Stimulated activated CD4-positive, alpha-beta T cell treated with anti-CD3 and anti-CD28 coated beads, Interleukin-15, amount 100 ng/mL, for 24 hours (primary cell): Measurements from ENCODE around the gene MACROD2.

Experiments used
- DNase-seq: peaks from one replicate; pipeline ENCODE4 v3.0.0-alpha.2; 2020

Gene MACROD2

DNA sequence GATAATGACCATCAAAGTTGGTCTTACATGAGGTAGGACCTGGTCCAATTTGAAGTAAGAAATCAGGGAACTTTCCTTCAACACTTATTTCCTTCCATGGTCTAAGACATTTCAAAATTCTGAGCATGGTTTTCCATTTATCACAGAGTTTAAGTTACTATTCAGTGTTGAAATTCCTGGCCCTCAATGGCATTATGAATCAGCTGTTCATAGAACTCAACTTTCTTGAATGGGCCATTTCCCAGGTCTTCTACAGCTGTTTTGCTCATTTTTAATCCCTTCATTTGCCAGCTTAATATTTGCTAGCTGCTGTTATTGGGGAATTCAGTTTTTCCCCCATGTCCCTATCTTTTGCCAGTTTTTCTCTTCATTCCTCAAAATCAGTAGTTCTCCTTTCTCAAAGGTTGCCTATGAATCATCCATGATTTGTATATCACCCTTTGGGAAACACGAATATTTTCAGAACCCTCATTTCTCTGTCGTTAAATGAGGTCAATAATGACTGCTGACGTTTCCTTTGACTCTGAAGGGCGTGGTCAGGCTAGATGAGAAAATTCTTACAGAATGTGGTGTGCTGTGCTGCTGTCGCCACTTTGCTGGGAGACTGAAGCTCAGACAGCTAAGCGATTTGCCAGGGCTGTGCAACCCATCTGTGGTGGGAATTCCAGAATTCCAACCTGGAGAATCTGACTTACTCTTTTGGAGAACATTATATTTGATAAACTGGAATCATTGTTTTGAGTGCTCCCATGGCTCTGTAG, 558.6 kb downstream of the MACROD2 start:
- DNase-seq: no peak

DNA sequence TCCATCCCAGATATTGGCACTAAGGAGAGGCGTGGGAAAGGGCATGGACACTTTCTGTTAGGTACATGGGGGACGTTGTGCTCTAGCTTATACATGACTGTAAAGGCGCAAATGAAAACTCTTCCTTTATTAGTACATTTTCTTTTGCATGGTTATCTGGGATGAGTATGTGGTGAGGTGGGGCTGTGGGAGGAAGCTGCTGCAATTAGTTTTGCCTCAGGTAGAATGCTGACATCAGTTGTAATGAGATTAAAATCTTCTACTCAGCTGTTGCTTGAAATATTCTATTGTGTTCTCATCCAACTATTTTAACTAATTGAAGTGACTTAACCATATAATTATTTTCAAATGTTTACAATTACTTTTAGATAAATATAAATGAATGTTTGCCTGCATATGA, 560.4 kb downstream of the MACROD2 start:
- no peak for DNase-seq

DNA sequence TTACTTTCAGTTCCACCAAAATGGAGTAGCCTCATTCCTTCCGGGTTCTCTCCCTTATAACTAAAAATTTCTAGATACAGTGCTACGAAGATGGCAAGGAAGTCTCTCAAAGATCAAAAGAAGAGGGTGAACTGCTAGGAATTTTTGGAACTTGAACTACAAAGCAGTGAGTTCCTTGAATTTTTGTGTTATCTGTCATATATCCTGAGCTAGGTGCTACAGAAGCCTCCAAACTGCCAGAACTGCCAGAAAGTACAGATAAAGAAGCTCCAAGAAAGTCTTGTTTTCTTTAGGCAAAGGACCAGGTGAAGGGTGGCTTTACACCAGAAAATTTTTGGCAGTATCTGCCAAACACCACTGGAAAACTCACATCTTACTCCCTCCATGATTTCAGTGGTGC, 560.9 kb downstream of the MACROD2 start:
- no peak for DNase-seq

DNA sequence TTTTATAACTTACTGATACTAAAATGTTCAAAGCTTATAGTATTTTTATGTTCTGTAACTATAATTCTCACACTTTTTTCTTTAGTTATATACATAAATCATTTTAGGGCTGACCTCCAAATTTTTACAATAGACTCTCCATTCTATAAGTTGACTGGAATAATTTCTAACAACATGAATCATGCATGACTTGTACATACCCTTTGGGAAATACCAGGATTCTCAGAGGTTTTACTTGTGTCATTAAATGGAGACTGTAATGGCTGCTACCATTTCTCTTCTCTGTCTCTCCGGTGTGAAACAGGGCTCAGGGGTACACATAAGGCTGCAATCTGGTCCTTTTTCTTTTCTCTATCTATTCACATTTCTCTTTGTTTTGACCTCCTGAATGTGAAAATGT, 564.3 kb downstream of the MACROD2 start:
- no peak for DNase-seq

- no peak for DNase-seq
These were observed 566.5 kb downstream of the MACROD2 start for GRCh38 chr20:14561741-14562221.

DNA sequence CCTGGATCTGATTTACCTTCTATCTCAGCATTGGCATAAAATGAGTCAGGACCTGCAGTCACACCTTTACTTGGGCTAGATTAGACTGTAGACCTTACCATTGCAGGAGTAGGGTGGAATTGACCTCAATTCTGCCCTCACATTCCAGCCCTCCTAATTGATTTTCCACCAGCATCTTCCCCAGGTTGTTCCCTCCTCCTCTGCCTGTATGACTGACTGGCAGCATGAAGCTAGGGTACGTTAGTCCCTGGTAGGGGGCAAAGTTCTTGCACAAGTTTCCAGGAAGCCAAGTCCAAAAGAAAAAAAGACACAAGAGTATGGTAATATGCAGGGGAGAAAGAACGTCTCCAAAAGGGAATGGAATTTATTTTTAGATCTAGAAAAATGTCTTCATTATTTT, 567.7 kb downstream of the MACROD2 start:
- no peak for DNase-seq

DNA sequence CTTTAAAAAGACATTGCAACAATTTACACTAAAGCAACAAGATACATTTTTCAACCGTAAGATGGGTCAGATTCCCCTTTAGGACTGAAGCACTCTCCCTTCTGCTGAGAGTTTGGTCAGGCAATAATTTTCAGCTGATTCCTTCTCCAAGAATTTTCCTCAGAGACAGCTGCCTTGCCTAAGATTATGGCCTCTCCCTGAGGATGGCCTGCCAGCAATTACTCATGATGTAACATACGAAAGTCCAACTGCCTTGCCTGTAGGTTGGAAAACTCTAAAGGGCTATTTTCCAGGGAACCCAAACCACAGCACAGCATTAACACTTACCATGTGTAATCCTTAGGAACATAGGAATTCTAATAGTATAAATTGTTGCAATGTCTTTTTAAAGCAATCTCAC, 571.2 kb downstream of the MACROD2 start:
- DNase-seq: no peak

- no peak for DNase-seq
These were observed 572.9 kb downstream of the MACROD2 start for GRCh38 chr20:14568225-14568624.

- DNase-seq: no peak
These were observed 573.4 kb downstream of the MACROD2 start for GRCh38 chr20:14568701-14569100.

DNA sequence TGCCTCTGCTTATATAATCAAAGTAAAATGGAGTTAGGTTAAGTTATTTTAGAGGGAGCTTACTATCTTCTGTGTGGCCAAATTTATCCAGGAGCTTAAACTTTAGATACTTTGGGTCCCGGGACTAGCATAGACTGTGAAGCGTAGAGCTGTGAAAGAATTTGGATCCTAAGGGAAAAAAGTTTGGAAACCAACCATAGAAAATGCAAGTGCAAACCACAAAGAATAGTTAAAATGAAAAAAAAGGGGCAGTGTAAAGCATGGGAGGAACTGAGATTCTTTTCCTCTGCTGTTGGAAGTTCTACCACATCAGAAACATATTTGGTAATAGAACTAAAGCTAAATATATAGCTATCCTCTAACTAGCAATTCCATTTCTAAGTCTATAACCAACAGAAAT, 574.3 kb downstream of the MACROD2 start:
- no peak for DNase-seq

- no peak for DNase-seq
These were observed 575.5 kb downstream of the MACROD2 start for GRCh38 chr20:14570811-14571210.

DNA sequence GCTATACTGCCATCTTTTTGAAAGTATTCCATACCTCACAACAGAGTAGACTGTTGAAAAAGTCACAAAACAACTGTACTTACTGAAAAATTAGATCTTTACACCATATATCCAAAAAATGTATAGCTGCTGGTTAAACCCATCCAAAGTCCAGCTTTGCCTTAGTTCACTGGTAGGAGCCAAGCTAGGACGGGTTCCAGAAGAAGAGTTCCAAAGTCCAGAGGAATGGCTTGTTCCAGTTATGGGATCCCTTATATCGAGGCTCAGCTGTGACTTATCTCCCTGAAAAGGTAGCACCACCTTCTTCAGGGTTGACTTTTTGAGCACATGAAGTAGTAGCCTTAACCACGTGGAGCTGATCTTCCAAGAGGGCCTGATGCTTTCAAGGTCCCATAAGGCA, 578.4 kb downstream of the MACROD2 start:
- DNase-seq: no peak

- no peak for DNase-seq
These were observed 581.0 kb downstream of the MACROD2 start for GRCh38 chr20:14576196-14576877.

DNA sequence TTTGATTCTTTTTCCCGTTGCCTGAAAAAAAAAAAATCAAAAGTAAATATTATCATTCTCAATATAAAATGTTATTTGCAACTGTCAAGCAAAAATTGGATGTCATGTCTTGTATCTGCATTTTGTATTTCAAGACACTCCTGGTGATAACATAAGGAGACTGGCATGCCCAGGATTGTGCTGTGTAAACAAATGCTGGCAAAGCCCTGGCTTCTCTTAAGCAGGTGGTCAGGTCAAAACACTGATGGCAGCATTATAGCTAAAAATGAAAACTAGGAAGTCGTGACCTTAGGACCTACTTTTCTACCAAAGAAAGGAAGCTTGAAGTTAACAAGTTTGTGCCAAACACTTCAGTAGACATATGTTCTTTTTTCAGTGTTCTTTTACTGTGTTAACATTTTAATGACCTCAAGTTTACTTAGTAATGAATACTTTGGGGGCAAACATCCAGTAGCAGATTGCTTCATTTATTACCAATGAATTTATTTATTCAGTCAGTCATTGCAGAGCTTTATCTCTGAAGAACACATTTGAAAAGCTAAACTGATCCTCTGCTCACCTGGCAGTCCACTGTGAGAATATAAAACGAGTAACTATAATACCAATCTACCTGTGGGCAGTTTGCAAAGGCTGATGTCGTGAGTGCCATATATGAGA, 585.2 kb downstream of the MACROD2 start:
- no peak for DNase-seq

DNA sequence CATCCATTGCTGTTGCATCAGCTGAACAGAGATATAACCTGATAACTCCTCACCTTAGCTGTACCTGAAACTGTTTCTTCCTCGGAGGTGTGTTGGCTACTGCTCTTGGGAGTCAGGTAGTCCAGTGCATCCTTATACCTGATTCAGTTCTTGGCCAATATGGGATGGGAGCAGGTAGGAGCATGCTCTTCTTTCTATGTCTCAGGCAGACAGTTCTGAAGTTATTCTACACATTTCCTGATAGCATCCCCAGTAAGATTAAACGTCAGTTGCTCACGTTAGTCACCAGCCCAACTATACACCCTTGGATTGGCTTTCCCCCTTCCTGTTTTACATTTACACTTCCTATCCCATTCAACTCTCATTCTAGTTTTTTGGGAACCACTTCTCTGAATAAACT, 586.4 kb downstream of the MACROD2 start:
- DNase-seq: no peak

GRCh38 chr20:14582855-14583254, 587.5 kb downstream of the MACROD2 start:
- no peak for DNase-seq

GRCh38 chr20:14583413-14583812, 588.1 kb downstream of the MACROD2 start:
- DNase-seq: no peak

- DNase-seq: no peak
These were observed 594.1 kb downstream of the MACROD2 start for GRCh38 chr20:14589383-14589782.

GRCh38 chr20:14595051-14595450, 599.7 kb downstream of the MACROD2 start:
- DNase-seq: no peak

DNA sequence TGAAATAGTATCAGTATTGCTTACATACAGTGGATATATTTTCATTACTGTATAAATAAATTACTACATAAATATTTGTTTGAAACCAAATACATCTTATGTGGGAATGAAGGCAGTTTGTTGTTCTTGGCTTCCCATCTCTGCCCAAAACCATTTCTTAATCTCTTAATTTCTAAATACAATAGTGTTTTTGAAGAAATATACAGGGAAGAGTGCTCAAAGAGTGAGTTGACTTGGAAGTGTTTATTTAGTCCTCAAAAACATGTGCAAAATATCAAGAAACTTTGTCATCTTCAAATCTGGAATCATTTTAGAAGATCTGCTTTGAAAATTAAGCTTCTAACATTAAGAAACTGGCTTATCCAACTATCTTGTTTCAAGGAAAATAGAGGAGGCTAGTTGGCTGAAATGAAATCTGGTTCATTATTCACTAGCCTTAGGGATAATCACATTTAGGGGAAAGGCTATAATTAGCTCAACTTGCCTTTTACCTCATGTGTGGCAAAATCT, 601.9 kb downstream of the MACROD2 start:
- no peak for DNase-seq

DNA sequence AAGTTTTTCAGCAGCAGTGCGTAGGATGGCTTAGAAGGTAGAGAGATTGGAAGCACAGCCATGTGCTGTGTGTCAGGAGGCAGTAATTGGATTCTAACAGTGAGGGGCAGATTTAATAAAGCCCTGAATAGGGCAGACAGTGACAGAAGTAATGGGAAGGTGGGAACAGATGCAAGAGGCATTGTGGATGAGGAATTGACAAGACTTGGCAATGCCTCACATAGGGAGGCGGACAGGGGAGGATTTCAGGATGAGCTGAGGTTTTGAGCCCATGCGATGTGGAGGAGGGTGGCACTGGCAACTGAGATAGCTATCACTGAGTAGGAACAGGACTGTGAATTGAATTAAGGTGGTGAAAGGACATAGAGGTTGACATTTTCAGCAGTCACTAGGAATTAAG, 604.3 kb downstream of the MACROD2 start:
- DNase-seq: no peak

DNA sequence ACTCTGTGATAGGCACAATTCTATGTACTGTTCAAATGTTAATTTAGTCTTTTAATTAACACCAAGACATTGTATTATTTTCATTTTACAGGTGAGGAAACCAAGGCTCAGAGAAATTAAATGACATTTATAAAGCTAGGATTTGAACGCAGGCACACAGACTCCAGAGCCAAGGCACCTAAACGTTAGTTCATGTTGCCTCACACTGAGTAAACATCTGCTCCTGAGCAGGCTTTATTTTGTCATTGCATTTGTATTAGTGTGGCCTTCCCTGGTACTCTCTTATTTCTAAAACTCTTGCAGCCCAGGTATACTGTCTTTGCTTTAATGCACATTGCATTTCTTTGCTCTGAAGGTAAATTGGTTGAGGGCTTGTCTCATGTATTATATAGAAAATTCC, 605.2 kb downstream of the MACROD2 start:
- no peak for DNase-seq

DNA sequence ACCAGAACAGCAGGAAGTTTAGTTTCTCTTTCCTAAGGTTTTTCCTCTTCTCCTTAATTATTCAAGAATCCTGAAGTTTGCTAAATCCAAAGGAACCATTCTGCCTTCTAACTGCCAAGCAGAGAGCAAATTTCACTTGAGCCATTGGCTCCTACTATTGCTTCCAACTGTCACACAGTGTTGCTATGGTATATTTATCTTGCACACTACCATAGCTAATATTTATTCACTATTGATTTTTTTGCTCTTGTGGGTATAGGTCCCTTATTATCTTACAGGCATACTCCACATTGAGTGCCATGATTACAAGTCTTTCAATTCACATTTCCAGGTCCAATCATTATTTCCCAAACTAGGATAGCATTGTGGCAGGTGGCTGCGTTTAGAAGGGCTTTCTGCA, 608.8 kb downstream of the MACROD2 start:
- DNase-seq: no peak
